Heart left ventricle (tissue), 16 donors: Measurements from ENCODE around the gene COL2A1. TPM values are rescaled to one million over a fixed set of nuclear protein-coding genes. Genes with fewer than 3 reads are reported as not detected.

Experiments used
- ATAC-seq, 4 donors: fragments of 200-7000 bp; cut with Tn5 transposase; one replicate each; pipeline ENCODE4 v1.9.1; 2020 to 2022; ENCODE audit warnings: moderate library complexity in 4 of 4, mild to moderate bottlenecking in 3 of 4, moderate number of reproducible peaks in 1 of 4
- DNase-seq, 5 donors: peaks; one replicate each; pipeline ENCODE4 v3.0.0-alpha.2; 2020
- H3K27ac ChIP-seq, 12 donors: fragments of 200-600 bp; sonication (generic) in 4 of 12; one replicate each; pipeline versions ENCODE4 v1.5.0 to v1.8.0; 2016 to 2022; ENCODE audit warnings: mild to moderate bottlenecking in 2 of 12
- H3K27me3 ChIP-seq, 9 donors: fragments of 200-600 bp; sonication (generic) in 2 of 9; one replicate each; pipeline versions ENCODE4 v1.5.1 to v1.8.0; 2016 to 2022; ENCODE audit warnings: mild to moderate bottlenecking in 3 of 9
- H3K36me3 ChIP-seq, 9 donors: fragments of 200-600 bp; sonication (generic) in 2 of 9; one replicate each; pipeline versions ENCODE4 v1.5.0 to v1.8.0; 2018 to 2022; ENCODE audit warnings: mild to moderate bottlenecking in 2 of 9
- H3K4me1 ChIP-seq, 12 donors: fragments of 200-600 bp; sonication (generic) in 4 of 12; one replicate each; pipeline versions ENCODE4 v1.5.0 to v1.8.0; 2016 to 2022; ENCODE audit warnings: mild to moderate bottlenecking in 3 of 12
- H3K4me3 ChIP-seq, 12 donors: fragments of 200-600 bp; sonication (generic) in 4 of 12; one replicate each; pipeline versions ENCODE4 v1.5.0 to v1.8.0; 2017 to 2022; ENCODE audit warnings: mild to moderate bottlenecking in 9 of 12, moderate library complexity in 4 of 12
- H3K9me3 ChIP-seq, 12 donors: fragments of 200-600 bp; sonication (generic) in 4 of 12; one replicate each; pipeline versions ENCODE4 v1.5.0 to v1.8.0; 2016 to 2022; ENCODE audit warnings: mild to moderate bottlenecking in 1 of 12
- POLR2A ChIP-seq, 2 donors: fragments of 450-650 bp; IDR thresholded peaks; one replicate each; pipeline ENCODE4 v1.6.1; 2017; ENCODE audit warnings: antibody characterized with exemption in 2 of 2, mild to moderate bottlenecking in 2 of 2, moderate library complexity in 2 of 2
- WGBS, 4 donors: extraction: QIAGEN DNeasy Blood & Tissue Kit in 2 of 4; methylation state at CpG; one replicate each; pipeline versions ENCODE4 v1.1.5 to v1.1.7; 2013 to 2018; 5-methylcytosine and 5-hydroxymethylcytosine counted together
- intact Hi-C, 10 donors: fragments of 100-400 bp; cut with DNase I; formaldehyde crosslinking; loops; one replicate each; pipeline versions ENCODE4 v1.11.1 to v1.14.2; 2022
- polyA plus RNA-seq, 2 donors: library from polyadenylated mRNA; stranded (reverse); fragments of 200-250 nt; gene quantifications; one replicate each; pipeline ENCODE4 v1.2.3, GENCODE V29; 2013
- total RNA-seq, 9 donors: library from RNA; depleted of rRNA in 2 of 9; stranded (reverse); fragments of >200 nt in 2 of 9; fragmentation: NEBNext Ultra II Directional in 3 of 9; extraction: Animal tissue kit (Norgen Biotek cat#: 25700) in 3 of 9; gene quantifications; one replicate each; pipeline versions ENCODE4 v1.1.0 to v1.2.4, GENCODE V29; 2016 to 2023
- TF ChIP-seq, protein P1 (sequence below), 12 donors: fragments of 200-600 bp; sonication (generic) in 4 of 12; IDR thresholded peaks; one replicate each; pipeline versions ENCODE4 v1.5.0 to v1.8.0; 2018 to 2022; ENCODE audit warnings: antibody characterized with exemption in 12 of 12, mild to moderate bottlenecking in 5 of 12
- donor health status: ischemic (EF 13 %, LVEDD 7.1; RV severe dilation, severe dysfunction).
- donor health status: healthy with polysubstance abuse.
- donor health status: DM: no; HTN: yes; CAD: no.
- donor health status: DM: no; HTN: no; CAD: no.
- donor health status: ischemic (EF 25% LVEDD 6.9; RV normal size, moderate dysfunction).
- donor health status: ischemic (EF 25% LVEDD 5.7; RV mildly dilated, moderate dysfunction).
- donor health status: healthy.
- donor health status: DM: yes; HTN: yes; CAD: no.
- donor health status: ischemic (EF 35%, LVEDD 5.7; RV mildly dilated, moderate dysfunction).
- donor health status: nonischemic (EF 11% LVEDD 7.7; RV severe dilation, severe dysfunction).
- donor health status: DM: yes; HTN: yes; CAD: no.
- donor health status: PGD.
- donor health status: ischemic (EF 29% LVEDD 5.4; RV normal size, mild dysfunction).
- donor health status: nonischemic (EF 23%, LVEDD 6.1; RV moderate dilation, normal function).

COL2A1 gene
- total and polyA plus RNA-seq, 11 donors: 0.04 to 0.39 (median 0.05) TPM; not detected in 8

DNA sequence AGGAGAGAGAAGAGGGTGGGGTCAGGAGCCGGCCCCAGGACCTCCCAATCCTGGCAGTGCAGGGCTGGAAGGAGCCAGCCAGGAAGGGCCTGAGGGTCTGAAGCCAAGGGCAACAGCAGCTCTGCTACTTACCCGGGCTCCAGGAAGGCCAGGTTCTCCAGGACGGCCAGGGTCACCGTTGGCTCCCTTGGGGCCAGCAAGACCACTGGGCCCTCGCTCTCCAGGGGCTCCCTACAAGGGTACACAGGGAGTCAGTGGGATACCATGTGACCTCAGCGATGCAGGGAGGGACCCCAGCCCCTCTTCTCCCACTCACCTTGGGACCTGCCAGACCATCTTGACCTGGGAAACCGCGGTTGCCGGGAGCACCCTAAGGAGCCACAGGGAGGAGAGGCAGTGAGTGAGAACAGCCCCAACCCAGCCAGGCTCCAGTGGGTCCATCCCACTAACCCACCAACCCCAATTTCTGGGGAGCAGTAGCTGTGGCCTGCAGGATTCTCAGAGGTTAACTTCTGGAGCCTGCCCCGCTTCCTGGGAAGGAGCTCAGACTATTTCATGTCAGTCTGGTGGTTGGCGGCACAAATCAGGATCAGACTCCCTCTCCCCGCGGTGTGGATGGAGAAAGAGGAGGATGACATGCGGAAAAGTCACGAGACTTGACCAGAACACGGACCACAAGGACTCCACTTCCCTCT, 18.5 kb downstream of the COL2A1 start:
- Histone ChIP-seq H3K4me1 (peaks cover 0 to 5% (median 0%) of the 10 kb centered on the region in 12 donors), H3K27me3 (no peaks in the 10 kb centered on the region), H3K4me3 (no peak overlapping the region), H3K27ac (no peak overlapping the region), H3K36me3 (no peaks in the 10 kb centered on the region), H3K9me3 (no peaks in the 10 kb centered on the region)
- DNase-seq: no peak
- 80 to 93% (median 88%) methylated on average over 11 to 16 of the region's 16 CpGs for WGBS, 4 donors
- TF ChIP-seq POLR2A (IDR thresholded peaks at IDR 0.05): no peak
- TF ChIP-seq, protein P1, sequence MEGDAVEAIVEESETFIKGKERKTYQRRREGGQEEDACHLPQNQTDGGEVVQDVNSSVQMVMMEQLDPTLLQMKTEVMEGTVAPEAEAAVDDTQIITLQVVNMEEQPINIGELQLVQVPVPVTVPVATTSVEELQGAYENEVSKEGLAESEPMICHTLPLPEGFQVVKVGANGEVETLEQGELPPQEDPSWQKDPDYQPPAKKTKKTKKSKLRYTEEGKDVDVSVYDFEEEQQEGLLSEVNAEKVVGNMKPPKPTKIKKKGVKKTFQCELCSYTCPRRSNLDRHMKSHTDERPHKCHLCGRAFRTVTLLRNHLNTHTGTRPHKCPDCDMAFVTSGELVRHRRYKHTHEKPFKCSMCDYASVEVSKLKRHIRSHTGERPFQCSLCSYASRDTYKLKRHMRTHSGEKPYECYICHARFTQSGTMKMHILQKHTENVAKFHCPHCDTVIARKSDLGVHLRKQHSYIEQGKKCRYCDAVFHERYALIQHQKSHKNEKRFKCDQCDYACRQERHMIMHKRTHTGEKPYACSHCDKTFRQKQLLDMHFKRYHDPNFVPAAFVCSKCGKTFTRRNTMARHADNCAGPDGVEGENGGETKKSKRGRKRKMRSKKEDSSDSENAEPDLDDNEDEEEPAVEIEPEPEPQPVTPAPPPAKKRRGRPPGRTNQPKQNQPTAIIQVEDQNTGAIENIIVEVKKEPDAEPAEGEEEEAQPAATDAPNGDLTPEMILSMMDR (IDR thresholded peaks at IDR 0.05): no peak
- intact Hi-C loops: no loop called here
- ATAC-seq: no peak

DNA sequence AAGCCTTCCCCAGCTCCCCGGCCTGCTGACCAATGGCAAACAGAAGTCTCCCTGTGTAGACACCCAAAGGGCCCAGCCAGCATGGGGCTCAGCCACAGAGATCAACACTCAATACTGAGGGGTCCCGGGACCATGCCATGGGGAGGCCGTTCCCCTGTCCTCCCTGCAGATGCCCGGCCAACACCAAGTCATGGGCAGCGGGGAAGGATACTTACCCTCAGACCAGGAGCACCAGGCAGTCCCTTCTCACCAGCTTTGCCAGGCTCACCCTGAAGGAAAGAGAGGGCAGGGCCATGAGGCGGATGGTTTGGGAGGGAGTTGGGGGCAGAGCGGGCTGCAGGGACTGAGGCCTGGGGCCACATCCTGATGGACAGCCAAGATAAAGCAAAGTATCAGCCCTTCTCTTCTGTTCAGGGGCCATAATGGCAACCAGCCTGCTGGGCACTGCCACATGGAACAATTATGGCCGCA, 19.9 kb downstream of the COL2A1 start:
- no peak for ATAC-seq
- H3K4me1 ChIP-seq: peaks cover 0 to 5% (median 0%) of the 10 kb centered on the region in 12 donors
- H3K4me3 ChIP-seq: no peak overlapping the region
- TF ChIP-seq POLR2A (IDR thresholded peaks at IDR 0.05): no peak
- TF ChIP-seq, protein P1 (IDR thresholded peaks at IDR 0.05): no peak
- no peaks in the 10 kb centered on the region for H3K36me3 ChIP-seq
- DNase-seq: no peak
- H3K27ac ChIP-seq: no peak overlapping the region
- no peaks in the 10 kb centered on the region for H3K27me3 ChIP-seq
- 95 to 100% (median 97%) methylated on average over 8 of the region's 8 CpGs for WGBS, 4 donors
- intact Hi-C loops: no loop called here
- no peaks in the 10 kb centered on the region for H3K9me3 ChIP-seq

DNA sequence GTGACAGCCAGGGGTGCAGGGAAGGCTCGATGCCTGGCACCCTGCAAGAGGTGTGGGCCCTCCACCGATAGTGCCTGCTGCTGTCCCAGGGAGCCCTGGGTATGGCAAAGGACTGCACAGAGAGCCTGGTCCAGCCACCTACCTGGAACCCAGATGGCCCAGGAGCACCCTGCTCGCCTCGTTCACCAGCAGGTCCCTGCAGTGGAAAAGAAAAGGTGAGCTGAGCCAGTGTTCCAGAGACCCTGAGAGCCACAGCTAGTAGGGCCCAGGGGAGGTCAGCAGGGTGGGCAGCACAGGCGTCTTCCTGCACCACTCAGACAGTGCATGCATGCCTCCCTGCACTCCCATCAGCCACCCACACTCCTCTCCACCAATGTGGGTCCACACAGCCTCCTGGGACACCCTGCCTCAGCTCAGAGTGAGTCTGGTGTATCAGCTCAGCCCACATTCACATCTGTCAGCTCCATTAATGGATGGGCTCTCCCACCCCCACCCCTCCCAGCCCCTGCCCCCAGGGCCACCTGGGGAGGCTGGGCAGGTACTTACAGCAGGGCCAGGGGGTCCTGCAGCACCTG, 20.6 kb downstream of the COL2A1 start:
- Histone ChIP-seq H3K27me3 (no peaks in the 10 kb centered on the region), H3K4me1 (peaks cover 0 to 5% (median 0%) of the 10 kb centered on the region in 12 donors), H3K4me3 (no peak overlapping the region), H3K27ac (no peak overlapping the region), H3K36me3 (no peaks in the 10 kb centered on the region), H3K9me3 (no peaks in the 10 kb centered on the region)
- no peak for TF ChIP-seq POLR2A (IDR thresholded peaks at IDR 0.05)
- TF ChIP-seq, protein P1 (IDR thresholded peaks at IDR 0.05): no peak
- intact Hi-C loops: no loop called here
- 80 to 90% (median 88%) methylated on average over 1 to 5 of the region's 5 CpGs for WGBS, 4 donors
- DNase-seq (no peak), ATAC-seq (no peak)

DNA sequence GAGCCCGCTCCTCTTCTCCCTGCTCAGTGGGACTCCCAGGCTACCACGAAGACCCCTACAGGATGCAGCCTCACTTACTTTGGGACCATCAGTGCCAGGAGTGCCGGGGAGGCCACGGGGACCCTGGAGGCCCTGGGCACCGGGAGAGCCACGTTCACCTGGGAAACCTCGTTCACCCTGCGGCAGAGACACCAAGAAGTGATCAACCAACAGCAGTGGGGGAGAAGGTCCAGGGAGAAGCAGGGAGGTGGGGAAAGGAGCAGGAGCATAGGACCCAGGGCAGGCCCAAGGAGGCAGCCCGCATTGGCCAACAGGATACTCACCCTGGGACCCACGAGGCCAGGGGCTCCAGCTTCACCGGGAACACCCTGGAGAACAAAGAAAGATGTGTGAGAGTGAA, 21.5 kb downstream of the COL2A1 start:
- DNase-seq: no peak
- peaks cover 0 to under 1% (median 0%) of the 10 kb centered on the region in 12 donors for H3K4me1 ChIP-seq
- no peaks in the 10 kb centered on the region for H3K36me3 ChIP-seq
- 85 to 91% (median 87%) methylated on average over 11 of the region's 11 CpGs for WGBS, 4 donors
- H3K27me3 ChIP-seq: no peaks in the 10 kb centered on the region
- no peaks in the 10 kb centered on the region for H3K9me3 ChIP-seq
- TF ChIP-seq, protein P1 (IDR thresholded peaks at IDR 0.05): no peak
- no peak for TF ChIP-seq POLR2A (IDR thresholded peaks at IDR 0.05)
- ATAC-seq: no peak
- intact Hi-C loops: no loop called here
- H3K4me3 ChIP-seq: no peak overlapping the region
- H3K27ac ChIP-seq: no peak overlapping the region
